DMS79 treated with DMSO at 0.1 percent for 48 hours (cell line): ENCODE measurements around the gene ATP2C2.

Experiments
- DNase-seq: peaks from one replicate; lab custom pipeline; 2025; lab: John Stamatoyannopoulos, UW

Gene ATP2C2

GRCh38 chr16:84367750-84368307, 509 bp upstream of the ATP2C2 start:
- peak; percentile 61 for DNase-seq

GRCh38 chr16:84369105-84369504, 767 bp downstream of the ATP2C2 start:
- DNase-seq: no peak

DNA sequence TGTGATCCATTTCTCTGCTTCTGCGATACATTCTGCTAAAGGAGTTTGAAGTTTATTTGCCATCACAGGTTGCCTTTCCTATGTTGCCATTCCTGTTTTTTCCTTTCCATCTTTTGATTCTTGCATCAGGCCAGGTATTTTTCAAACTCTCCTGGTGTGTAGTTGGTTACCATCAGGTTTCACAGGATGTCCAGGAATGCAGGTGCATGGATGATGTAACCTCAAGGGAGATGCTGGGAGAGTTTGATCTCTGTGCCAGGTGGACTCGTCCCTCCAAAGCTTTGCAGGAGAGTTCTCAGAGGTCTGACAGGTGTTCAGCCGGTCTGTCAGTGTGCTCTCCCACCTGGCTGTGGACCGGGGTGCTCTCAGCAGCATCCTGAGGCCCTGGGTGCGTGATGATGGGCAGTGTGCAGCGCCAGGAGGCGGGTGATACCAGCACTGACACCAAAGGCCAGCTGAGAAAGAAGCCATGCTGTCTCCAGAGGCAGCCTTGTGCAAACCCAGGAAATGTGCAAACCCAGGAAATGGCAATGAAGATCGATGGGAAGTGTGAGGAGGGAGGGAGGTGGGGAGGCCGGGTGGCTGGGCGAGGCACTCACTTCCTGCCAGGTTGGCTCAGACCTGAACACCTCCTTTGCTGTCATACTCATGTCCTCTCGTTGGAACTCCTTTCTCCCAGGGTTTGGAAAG, 1.7 kb downstream of the ATP2C2 start:
- DNase-seq: no peak

DNA sequence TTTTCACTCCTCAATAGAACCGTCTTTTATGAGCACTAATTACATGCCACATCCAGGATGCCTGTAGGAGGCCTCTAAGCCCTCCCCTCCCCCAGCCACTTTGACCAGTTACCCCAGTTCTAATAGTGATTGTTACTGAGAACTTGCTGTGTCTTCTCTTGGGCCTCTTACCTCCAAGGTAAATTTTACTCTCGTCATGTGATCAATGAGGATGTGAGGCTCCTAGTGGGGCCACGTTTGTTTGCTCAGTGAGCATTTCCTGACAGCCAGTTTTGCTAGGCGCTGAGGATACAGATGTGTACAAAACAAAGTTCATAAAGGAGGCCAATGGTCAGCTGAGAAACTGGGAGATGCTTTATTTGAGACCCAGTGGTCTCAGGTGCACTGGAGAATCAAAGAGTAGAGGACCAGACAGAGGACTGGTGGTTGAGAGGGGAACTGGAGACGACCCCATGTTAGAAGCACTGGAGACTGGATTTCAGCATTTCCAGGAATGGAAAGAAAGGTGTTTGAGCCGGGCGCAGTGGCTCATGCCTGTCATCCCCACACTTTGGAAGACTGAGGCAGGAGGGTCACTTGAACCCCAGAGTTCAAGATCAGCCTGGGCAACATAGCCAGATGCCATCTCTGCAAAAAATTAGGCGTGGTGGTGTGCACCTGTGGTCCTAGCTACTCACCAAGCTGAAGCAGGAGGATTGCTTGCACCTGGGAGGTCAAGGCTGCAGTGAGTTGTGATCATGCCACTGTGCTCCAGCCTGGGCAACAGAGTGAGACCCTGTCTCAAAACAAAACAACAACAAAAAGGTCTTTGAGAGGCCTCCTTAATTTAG, 2.6 kb downstream of the ATP2C2 start:
- no peak for DNase-seq

- DNase-seq: no peak
Observed at GRCh38 chr16:84371553-84371865, 3.2 kb downstream of the ATP2C2 start.

- DNase-seq: no peak
Observed at GRCh38 chr16:84373907-84374489, 5.7 kb downstream of the ATP2C2 start.

DNA sequence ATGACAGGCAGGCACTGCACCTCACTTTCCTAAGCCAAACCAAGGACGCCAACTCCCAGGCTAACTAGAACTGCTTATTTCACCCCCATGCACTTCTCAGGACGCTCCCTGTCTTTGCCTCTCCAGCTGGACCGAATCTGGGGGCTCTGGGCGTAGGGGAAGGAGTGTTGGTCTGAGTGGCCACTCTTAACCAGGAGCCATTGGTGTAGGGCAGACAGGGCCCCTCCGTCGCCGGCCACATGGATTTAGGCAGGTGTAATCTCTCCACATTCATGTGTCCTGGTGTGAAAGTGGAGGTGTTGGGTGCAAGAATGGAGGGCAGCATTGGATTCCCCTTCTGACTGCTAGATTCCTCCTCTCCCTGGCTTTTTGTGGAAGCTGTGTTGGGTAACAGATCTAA, 9.8 kb downstream of the ATP2C2 start:
- no peak for DNase-seq

GRCh38 chr16:84378567-84378966, 10.2 kb downstream of the ATP2C2 start:
- no peak for DNase-seq

DNA sequence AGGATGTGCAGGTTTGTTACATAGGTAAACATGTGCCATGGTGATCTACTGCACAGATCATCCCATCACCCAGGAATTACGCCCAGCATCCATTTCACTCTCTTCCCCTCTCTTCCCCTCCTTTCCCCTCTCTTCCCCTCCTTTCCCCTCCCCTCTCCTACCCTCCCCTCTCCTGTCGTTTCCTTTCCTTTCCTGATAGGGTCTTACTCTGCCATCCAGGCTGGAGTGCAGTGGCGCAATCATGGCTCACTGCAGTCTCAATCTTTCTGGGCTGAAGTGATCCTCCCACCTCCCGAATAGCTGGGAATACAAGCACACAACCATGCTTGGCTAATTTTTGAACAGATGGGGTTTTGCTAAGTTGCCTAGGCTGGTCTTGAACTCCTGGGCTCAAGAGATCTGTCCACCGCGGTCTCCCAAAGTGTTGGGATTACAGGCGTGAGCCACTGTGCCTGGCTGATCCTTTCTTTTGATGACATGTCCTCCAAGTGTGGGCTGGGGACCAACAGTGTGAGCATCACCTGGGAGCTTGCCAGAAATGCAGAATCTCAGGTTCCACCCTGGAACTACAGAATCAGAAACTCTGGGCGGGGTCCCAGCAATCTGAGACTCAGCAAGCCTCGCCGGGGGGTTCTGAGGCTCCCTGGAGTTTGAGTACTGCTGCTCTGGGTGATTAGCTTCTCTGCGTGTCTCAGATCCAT, 10.8 kb downstream of the ATP2C2 start:
- DNase-seq: no peak

DNA sequence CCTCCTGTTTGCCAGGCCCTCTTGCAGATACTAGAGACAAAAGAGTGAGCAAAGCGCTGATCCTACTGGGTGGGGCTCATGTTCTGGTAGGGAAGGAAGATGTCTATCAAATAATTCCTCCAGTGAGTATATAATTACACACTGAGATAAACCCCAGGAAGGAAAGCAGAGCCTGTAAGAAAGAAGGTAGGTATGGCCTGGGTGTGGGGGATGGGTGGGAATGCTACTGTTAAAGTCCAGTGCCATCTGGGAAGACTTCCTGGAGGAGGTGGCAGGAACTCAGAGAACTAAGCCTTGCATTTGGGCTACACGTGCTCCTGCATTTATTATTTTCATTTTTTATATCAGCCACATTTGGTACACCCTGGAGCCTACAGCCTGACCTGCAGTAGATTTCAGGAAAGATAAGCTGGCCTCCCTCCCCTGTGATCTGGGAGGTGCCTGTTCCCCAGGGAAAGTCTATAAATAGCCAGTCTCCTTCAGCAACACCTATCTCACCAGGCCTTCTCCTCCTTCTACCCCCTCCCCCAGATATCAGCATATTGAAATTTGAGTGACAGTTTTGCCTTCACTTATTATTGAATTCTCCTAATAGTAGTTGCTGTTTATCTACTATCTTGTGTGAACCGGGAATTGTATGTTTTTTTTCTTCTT, 11.5 kb downstream of the ATP2C2 start:
- no peak for DNase-seq

- DNase-seq: no peak
Observed at GRCh38 chr16:84380405-84380804, 12.1 kb downstream of the ATP2C2 start.

- no peak for DNase-seq
Observed at GRCh38 chr16:84382396-84382795, 14.1 kb downstream of the ATP2C2 start.

DNA sequence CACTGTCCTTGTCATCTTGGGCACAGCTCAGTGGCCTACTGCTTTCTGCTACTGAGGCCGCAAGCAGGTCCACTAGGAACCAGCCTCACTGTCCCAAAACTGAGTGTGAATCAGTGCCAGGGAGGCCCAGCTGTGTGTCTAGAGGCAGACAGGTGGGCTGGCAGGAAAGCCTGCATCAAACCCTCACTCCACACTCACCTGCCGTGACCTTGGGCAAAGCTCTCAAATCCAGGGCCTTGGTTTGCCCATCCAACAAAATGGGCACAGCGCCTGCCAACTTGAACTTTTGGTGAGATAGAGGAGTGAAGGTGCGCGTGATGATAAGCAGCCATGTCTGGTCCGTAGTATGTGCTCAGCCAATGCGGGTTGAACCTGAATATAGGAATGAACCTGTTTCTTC, 14.8 kb downstream of the ATP2C2 start:
- no peak for DNase-seq

- no peak for DNase-seq
Observed at GRCh38 chr16:84386047-84386446, 17.7 kb downstream of the ATP2C2 start.

GRCh38 chr16:84387021-84387420, 18.7 kb downstream of the ATP2C2 start:
- DNase-seq: no peak

- DNase-seq: no peak
Observed at GRCh38 chr16:84390131-84390785, 21.9 kb downstream of the ATP2C2 start.

- DNase-seq: no peak
Observed at GRCh38 chr16:84391151-84392030, 23.1 kb downstream of the ATP2C2 start.

- DNase-seq: no peak
Observed at GRCh38 chr16:84392031-84392360, 23.7 kb downstream of the ATP2C2 start.

DNA sequence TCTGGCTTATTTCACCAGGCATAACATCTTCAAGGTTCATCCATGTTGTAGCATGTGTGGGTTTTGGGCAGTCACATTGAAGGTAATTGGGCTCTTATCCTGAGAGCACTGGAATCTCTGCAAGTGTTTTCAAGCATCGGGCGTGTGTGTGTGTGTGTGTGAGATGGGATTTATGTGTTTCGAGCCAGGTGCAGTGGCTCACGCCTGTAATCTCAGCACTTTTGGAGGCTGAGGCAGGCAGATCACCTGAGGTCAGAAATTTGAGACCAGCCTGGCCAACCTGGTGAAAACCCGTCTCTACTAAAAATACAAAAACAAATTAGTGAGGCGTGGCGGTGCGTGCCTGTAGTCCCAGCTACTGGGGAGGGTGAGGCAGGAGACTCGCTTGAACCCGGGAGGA, 27.7 kb downstream of the ATP2C2 start:
- DNase-seq: peak; percentile 39

DNA sequence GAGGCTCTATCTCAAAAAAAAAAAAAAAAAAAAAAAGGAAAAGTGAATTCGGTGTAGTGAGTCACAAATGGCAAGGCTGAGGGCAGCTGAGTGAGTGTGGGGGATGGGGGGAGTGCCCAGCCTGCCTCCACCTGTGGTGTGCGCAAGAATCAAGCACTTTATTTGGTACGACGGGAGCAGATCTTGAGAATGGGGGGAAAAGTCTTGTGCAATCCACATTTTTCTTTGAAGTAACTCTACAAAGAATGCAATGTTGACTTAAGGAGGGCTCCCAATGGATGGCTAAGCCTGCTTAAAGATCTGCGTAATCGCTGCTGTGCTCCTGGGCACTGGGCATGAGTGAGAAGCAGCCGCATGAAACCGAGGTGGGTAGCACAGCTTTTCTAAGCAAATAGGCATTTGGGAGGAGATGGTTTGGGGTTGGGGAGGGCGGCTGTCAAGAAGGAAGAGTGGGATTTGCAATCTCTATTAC, 28.2 kb downstream of the ATP2C2 start:
- peak; percentile 23 for DNase-seq
